CMK (cell line): ENCODE results near the gene TGFBR2.
"Not testable (repeated sequence)": the region's sequence is repeated elsewhere in the genome, so short reads cannot be mapped to it uniquely, and the experiment has no call there.

Source experiments
- DNase-seq: peaks from one replicate; pipeline ENCODE4 v3.0.0-alpha.2; 2010; ENCODE audit warnings: low read depth

The TGFBR2 gene

GRCh38 chr3:30619318-30619717 lies 12.9 kb downstream of the TGFBR2 start:
- DNase-seq, result no peak

- DNase-seq, result no peak
Measured at GRCh38 chr3:30620402-30621360, 14.3 kb downstream of the TGFBR2 start.

DNA sequence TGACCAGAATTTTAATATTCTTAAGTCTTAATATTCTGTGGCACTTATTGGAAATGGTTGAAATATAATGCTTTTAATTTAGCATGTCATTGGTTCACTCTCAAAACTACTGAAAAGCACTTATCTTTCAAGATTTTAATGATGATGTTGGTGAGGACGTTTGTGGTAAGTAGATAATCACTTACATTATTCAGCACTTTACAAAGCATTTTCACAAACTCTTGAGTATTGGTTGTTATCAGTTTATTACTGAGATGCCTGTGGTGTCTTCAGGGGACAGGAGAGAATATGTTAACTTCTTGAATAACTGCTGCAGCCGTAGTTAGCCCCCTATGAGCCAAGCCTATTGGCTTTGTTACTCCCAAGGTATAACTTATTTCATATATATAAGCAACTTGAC lies 15.2 kb downstream of the TGFBR2 start:
- DNase-seq, result no peak

- no peak for DNase-seq
Measured at GRCh38 chr3:30622047-30622545, 15.7 kb downstream of the TGFBR2 start.

DNA sequence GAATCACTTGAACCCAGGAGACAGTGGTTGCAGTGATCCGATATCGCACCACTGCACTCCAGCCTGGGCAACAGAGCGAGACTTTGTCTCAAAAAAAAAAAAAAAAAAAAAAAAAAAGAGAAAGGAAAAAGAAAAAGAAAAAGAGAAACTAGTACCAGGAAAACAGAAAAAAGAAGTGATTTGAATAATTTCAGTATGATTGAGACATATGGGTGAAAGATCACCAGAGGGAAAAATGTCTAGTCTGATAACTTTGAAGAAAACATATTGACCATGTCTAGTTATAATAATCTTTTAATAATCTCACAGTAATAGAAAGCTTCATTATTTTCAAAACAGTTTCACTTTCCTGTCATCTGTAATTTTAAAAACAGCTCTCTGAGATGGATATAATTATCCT lies 16.4 kb downstream of the TGFBR2 start:
- no peak for DNase-seq

DNA sequence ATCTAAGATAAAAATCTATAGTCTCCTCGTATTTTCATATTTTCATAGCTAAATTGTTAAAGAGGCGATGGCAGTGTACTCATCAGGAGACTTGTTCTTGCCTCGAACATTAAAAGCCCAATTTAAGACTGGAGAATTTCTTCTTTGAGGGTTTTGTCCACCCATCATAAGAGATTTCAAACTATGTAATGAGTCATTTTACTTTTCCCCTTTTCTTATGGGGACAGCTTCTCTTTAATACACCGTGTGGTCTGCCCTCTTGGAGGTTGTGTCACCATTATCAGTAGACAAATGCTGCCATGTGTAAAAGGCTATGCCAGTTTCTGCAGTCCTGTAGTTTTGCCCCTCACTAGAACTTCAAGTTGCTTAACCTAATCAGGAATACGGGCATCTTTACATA lies 16.9 kb downstream of the TGFBR2 start:
- no peak for DNase-seq

DNA sequence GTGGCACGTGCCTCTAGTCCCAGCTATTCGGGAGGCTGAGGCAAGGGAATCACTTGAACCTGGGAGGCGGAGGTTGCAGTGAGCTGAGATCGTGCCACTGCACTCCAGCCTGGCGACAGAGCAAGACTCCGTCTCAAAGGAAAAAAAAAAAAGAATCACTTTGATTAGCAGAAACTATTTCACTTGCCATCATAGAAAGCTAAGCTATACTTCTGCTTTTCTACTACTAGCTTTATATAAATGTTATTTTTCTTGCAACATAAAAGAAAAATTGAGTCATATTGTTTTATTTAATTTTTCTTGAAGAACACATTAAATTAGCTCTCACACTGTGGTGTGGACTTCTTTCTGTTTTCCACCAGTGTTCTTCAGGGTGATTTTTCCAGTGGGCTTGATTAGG lies 18.1 kb downstream of the TGFBR2 start:
- DNase-seq, result not testable (repeated sequence)

DNA sequence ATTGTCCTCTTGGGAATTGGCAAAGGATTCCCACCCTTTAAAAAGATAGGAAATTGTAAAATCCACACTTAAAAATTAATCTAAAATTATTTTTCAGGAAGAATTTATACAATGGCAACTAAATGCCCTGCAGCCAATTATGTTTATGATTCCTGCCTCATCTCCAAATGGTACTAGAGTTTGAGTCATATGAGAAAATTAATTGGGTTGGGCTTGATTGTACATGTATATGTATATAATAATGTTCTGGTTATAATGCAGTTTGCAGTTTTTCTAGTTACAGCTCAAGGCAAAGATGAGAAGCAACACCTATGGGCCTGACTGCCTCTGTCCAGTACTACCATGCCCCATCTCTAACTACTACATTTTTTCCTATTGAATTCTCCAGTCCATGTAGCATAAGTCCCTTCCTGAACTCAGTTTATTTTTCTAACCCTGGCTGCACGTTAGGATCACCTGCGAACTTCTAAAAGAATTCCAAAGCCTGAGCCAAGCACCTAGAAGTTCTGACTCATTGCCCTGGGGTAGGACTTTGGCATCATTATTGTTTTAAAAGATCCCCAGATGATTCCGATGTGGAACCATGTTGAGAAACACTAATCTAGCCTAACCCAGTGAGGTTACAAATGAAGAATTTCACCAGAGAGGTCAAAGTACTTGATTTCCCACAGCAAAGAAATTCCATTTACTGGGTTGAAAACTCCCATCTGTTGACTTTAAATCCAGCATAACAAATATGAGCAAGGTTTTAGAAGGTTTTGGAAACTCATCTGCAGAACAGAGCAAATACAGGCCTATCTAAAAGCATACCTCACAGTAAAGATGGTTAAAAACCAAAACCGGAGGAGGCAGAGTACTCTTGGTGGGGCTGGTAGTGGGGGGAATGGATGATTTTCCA lies 19.4 kb downstream of the TGFBR2 start:
- DNase-seq, result no peak

- no peak for DNase-seq
Measured at GRCh38 chr3:30626443-30627180, 20.2 kb downstream of the TGFBR2 start.

- DNase-seq, result no peak
Measured at GRCh38 chr3:30628205-30628900, 22.0 kb downstream of the TGFBR2 start.

- DNase-seq, result no peak
Measured at GRCh38 chr3:30628901-30629590, 22.6 kb downstream of the TGFBR2 start.

- DNase-seq, result no peak
Measured at GRCh38 chr3:30629746-30630145, 23.3 kb downstream of the TGFBR2 start.

DNA sequence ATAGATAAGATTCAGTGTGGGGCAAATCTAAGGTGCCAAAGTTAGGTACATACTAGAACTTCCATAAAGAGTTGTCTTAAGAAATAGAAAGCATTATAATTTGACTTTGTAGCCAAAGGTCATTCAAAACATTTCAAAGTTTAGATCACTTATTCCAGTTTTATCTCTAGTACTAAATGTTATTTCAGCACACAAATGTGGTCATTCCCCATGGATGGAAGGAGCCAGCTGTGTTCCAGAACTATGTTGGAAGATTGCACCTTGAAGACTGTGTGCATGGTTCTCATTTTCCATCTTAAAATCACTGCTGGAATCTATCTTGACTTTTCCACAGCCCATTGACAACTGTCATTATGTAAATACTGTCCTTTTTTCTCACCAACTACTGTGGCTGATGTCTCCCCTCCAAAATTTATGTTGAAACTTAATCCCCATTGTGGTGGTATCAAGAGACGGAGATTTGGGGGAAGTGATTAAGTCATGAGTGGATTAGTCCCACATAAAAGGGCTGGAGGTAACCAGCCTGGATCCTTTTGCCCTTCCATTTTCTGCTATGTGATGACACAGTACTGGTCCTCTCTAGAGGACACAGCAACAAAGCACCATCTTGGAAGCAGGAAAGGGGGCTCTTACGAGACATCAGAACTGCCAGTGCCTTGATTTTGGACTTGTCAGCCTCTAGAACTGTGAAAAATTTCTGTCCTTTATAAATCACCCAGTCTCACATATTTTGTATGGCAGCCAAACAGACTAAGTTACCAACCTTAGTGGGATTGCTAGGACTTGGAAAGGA lies 24.0 kb downstream of the TGFBR2 start:
- DNase-seq, result no peak

DNA sequence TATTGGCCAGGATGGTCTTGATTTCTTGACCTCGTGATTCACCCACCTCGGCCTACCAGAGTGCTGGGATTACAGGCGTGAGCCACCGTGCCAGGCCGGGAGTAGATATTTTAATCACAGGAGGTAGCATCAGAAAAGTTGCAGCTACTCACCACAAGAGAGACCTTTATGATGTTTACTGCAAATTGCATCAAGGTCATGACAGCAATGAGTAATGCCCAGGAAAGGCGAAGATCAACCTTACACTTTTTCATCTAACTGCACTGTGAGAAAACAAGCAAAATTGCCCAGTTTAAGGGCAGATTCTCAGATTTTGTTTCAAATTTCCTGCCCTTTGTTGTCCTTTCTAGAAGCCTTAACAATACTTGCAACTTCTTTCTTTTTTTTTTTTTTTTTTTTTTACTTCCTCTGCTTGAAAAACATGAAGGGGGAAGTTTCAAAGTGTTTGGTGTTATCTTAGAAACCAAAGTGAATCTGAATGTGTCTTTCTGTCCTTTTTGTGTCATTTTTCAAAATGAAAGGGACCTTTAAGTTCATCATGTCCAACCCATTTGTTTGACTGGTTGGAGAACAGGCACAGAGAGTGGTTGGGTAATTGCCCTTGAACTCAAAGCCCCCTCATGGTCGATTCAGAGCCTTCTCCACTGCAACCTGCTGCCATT lies 25.0 kb downstream of the TGFBR2 start:
- DNase-seq, result no peak

- no peak for DNase-seq
Measured at GRCh38 chr3:30632065-30632464, 25.7 kb downstream of the TGFBR2 start.

- no peak for DNase-seq
Measured at GRCh38 chr3:30632521-30632920, 26.1 kb downstream of the TGFBR2 start.

DNA sequence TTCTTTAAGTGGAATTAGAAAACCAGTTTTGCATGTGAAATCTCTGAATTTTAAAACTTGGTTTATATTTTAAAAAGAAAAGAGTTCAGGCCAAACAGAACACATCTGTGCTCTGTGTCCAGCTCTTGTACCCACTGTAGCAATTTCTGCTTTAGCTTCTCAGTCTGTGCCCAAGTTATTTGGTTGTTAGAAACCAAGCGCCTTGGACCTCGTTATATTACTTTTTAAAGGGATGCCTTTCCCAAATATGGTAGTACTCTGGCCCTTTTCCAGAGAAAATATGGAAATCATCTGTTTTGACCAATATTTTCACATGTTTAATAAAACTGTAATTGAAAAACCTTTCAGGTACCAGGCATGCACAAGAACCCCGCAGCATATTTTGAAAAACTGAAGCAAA lies 27.3 kb downstream of the TGFBR2 start:
- DNase-seq, result no peak

GRCh38 chr3:30634761-30635735 lies 28.6 kb downstream of the TGFBR2 start:
- no peak for DNase-seq
